Hematopoietic multipotent progenitor cell (in vitro differentiated cells): ENCODE measurements around the gene EDAR. TPM values are rescaled to one million over a fixed set of nuclear protein-coding genes. Genes with fewer than 3 reads are reported as not detected.

ENCODE experiments used
- DNase-seq, 3 donors: peaks; one replicate each; pipeline ENCODE4 v3.0.0-alpha.2; 2011 to 2015; ENCODE audit warnings: low read depth in 2 of 3, low spot score in 2 of 3
- total RNA-seq: library from RNA; depleted of rRNA; stranded (reverse); fragments of >200 nt; gene quantifications from one replicate; pipeline ENCODE4 v1.2.3, GENCODE V29; 2012

Gene EDAR
- total RNA-seq, 1 donor, result under 0.01 TPM

- no peak for DNase-seq
Measured at GRCh38 chr2:108911807-108912628, 77.0 kb downstream of the EDAR start.

- DNase-seq, result no peak
Measured at GRCh38 chr2:108911401-108911800, 77.6 kb downstream of the EDAR start.

- no peak for DNase-seq
Measured at GRCh38 chr2:108910541-108911396, 78.3 kb downstream of the EDAR start.

- no peak for DNase-seq
Measured at GRCh38 chr2:108910011-108910431, 79.0 kb downstream of the EDAR start.

- no peak for DNase-seq
Measured at GRCh38 chr2:108909275-108909823, 79.7 kb downstream of the EDAR start.

GRCh38 chr2:108908713-108909070, 80.3 kb downstream of the EDAR start:
- peak in 1 of 3 donors; percentile 39 for DNase-seq

GRCh38 chr2:108907822-108908712, 81.0 kb downstream of the EDAR start:
- no peak for DNase-seq

GRCh38 chr2:108906403-108907077, 82.5 kb downstream of the EDAR start:
- no peak for DNase-seq

GRCh38 chr2:108905906-108906305, 83.1 kb downstream of the EDAR start:
- DNase-seq, result no peak

- no peak for DNase-seq
Measured at GRCh38 chr2:108905176-108905575, 83.8 kb downstream of the EDAR start.

GRCh38 chr2:108904680-108905079, 84.3 kb downstream of the EDAR start:
- no peak for DNase-seq

GRCh38 chr2:108898315-108899082, 90.5 kb downstream of the EDAR start:
- DNase-seq, result no peak

- DNase-seq, result no peak
Measured at GRCh38 chr2:108896741-108897140, 92.3 kb downstream of the EDAR start.

- no peak for DNase-seq
Measured at GRCh38 chr2:108895188-108895587, 93.8 kb downstream of the EDAR start.

- DNase-seq, result no peak
Measured at GRCh38 chr2:108894766-108895165, 94.3 kb downstream of the EDAR start.

- no peak for DNase-seq
Measured at GRCh38 chr2:108893277-108893676, 95.7 kb downstream of the EDAR start.

- peak in 1 of 3 donors; percentile 33 for DNase-seq
Measured at GRCh38 chr2:108889907-108890306, 99.1 kb downstream of the EDAR start.

GRCh38 chr2:108884619-108885018, 104.4 kb downstream of the EDAR start:
- no peak for DNase-seq

- DNase-seq, result no peak
Measured at GRCh38 chr2:108878276-108878675, 110.7 kb downstream of the EDAR start.
